GM12878 (cell line): ENCODE measurements around the gene SNHG17. TPM values are rescaled to one million over a fixed set of nuclear protein-coding genes. Genes with fewer than 3 reads are reported as not detected.

Source experiments
- ATAC-seq: fragments of 200-7000 bp; cut with Tn5 transposase; 3 replicates; pipeline ENCODE4 v1.9.1; 2020; ENCODE audit warnings: mild to moderate bottlenecking, moderate library complexity
- BruUV-seq: library from RNA; stranded (reverse); fragments of 400-500 nt; replicated peaks from 2 replicates; lab custom pipeline; 2021; lab: Mats Ljungman, UMichigan
- CTCF ChIA-PET: fragments of 300-600 bp; sonication (Branson Sonifier 250); formaldehyde crosslinking; extraction: SDS; loops from one replicate; lab custom pipeline; 2021; ENCODE audit warnings: inconsistent platforms; lab: Yijun Ruan, JAX
- POLR2A ChIA-PET: fragments of 350-600 bp; formaldehyde crosslinking; extraction: SDS; loops from one replicate; lab custom pipeline; 2021; ENCODE audit warnings: inconsistent platforms; lab: Charles Lee
- RAD21 ChIA-PET: fragments of 300-600 bp; sonication (Branson Sonifier 250); formaldehyde crosslinking; loops from one replicate; lab custom pipeline; 2023; ENCODE audit warnings: antibody characterized with exemption; ENCODE audit not compliant: unreplicated experiment; lab: Charles Lee
- SMC1A ChIA-PET: fragments of 300-600 bp; sonication (Branson Sonifier 250); formaldehyde crosslinking; loops from one replicate; lab custom pipeline; 2023; ENCODE audit not compliant: unreplicated experiment, uncharacterized antibody; lab: Charles Lee
- DNase-seq: peaks from one replicate; pipeline ENCODE4 v3.0.0-alpha.2; 2011; ENCODE audit warnings: low read depth, low spot score
- FAIRE-seq: peaks from 3 replicates; lab custom pipeline; 2011; peaks lifted over from hg19 to GRCh38; lab: Jason Lieb, UNC
- H2AFZ ChIP-seq: 2 replicates; pipeline ENCODE4 v1.6.0; 2011; ENCODE audit warnings: low read depth, low read length, control low read depth; ENCODE audit not compliant: control insufficient read depth
- H3K27ac ChIP-seq: 2 replicates; pipeline ENCODE4 v1.5.1; 2011; ENCODE audit warnings: control low read depth; ENCODE audit not compliant: control insufficient read depth, insufficient read depth
- H3K27me3 ChIP-seq, 2 experiments: replicated peaks in 1 of 2; 2 replicates each; pipeline versions ENCODE4 v1.6.0 to v1.6.1; 2011; ENCODE audit warnings: low read length in 1 of 2; ENCODE audit not compliant: control insufficient read depth in 2 of 2, insufficient read depth in 2 of 2
- H3K36me3 ChIP-seq, 2 experiments: 2 replicates each; pipeline ENCODE4 v1.5.1; 2011; ENCODE audit warnings: low read length in 1 of 2; ENCODE audit not compliant: control insufficient read depth in 2 of 2, insufficient read depth in 2 of 2
- H3K4me1 ChIP-seq: 2 replicates; pipeline ENCODE4 v1.6.1; 2011; ENCODE audit warnings: mild to moderate bottlenecking, low read length, moderate library complexity, mixed read lengths; ENCODE audit not compliant: control insufficient read depth, insufficient read depth
- H3K4me2 ChIP-seq: 2 replicates; pipeline ENCODE4 v1.6.0; 2011; ENCODE audit warnings: control low read depth; ENCODE audit not compliant: control insufficient read depth, insufficient read depth
- H3K4me3 ChIP-seq: fragments of 200-600 bp; sonication (generic); 2 replicates; pipeline ENCODE4 v1.5.1; 2016
- H3K79me2 ChIP-seq: 2 replicates; pipeline ENCODE4 v1.6.0; 2011; ENCODE audit warnings: low read length; ENCODE audit not compliant: control insufficient read depth, insufficient read depth
- H3K9ac ChIP-seq: 2 replicates; pipeline ENCODE4 v1.8.0; 2011; ENCODE audit warnings: low read length, control low read depth, mixed read lengths; ENCODE audit not compliant: control insufficient read depth, insufficient read depth
- H3K9me3 ChIP-seq: replicated peaks from 3 replicates; pipeline ENCODE4 v1.5.1; 2011; ENCODE audit warnings: mild to moderate bottlenecking, low read length; ENCODE audit not compliant: control insufficient read depth, insufficient read depth
- H4K20me1 ChIP-seq: 2 replicates; pipeline ENCODE4 v1.6.0; 2011; ENCODE audit not compliant: control insufficient read depth, insufficient read depth
- CHD2 ChIP-seq: IDR thresholded peaks from 2 replicates; pipeline ENCODE4 v1.6.1; 2011; ENCODE audit warnings: low read depth, low read length, improper control_type of control experiment, borderline replicate concordance
- POLR2A ChIP-seq: IDR thresholded peaks from 2 replicates; pipeline ENCODE4 v1.6.1; 2011; ENCODE audit warnings: low read depth, mild to moderate bottlenecking, low read length
- POLR2AphosphoS2 ChIP-seq: IDR thresholded peaks from 2 replicates; pipeline ENCODE4 v1.6.1; 2011; ENCODE audit warnings: low read depth, mild to moderate bottlenecking, low read length, improper control_type of control experiment, moderate library complexity
- POLR2AphosphoS5 ChIP-seq: IDR thresholded peaks from 2 replicates; pipeline ENCODE4 v1.6.1; 2011; ENCODE audit warnings: mild to moderate bottlenecking, low read length, inconsistent platforms
- RBBP5 ChIP-seq: fragments of 200-600 bp; sonication (generic); conservative IDR thresholded peaks from 2 replicates; pipeline ENCODE4 v1.6.1; 2016
- SIN3A ChIP-seq: IDR thresholded peaks from 2 replicates; pipeline ENCODE4 v1.6.1; 2012; ENCODE audit warnings: low read depth, low read length, improper control_type of control experiment
- ZNF207 ChIP-seq: fragments of 450-650 bp; IDR thresholded peaks from 2 replicates; pipeline ENCODE4 v1.6.1; 2014; ENCODE audit warnings: antibody characterized with exemption, mild to moderate bottlenecking, borderline replicate concordance
- ZNF24 ChIP-seq: fragments of 450-650 bp; IDR thresholded peaks from 2 replicates; pipeline ENCODE4 v1.6.1; 2017; ENCODE audit warnings: antibody characterized with exemption, mild to moderate bottlenecking
- WGBS: methylation state at CpG from one replicate; pipeline ENCODE4 v1.1.6; 2016; ENCODE audit warnings: low lambda C conversion rate; ENCODE audit not compliant: insufficient replicate concordance, insufficient coverage; ENCODE audit errors: missing lambda C conversion rate; 5-methylcytosine and 5-hydroxymethylcytosine counted together
- in situ Hi-C: fragments of 300-500 bp; cut with MboI; formaldehyde crosslinking; loops from 9 replicates; pipeline ENCODE4 v1.14.3; 2018; ENCODE audit warnings: mixed read lengths
- intact Hi-C: fragments of 100-400 bp; cut with micrococcal nuclease; formaldehyde crosslinking; loops from one replicate; pipeline ENCODE4 v1.14.2; 2022; ENCODE audit not compliant: unreplicated experiment
- polyA plus RNA-seq, 11 experiments: library from polyadenylated mRNA; depleted of rRNA in 4 of 11; unstranded in 6 of 11; stranded (reverse) in 5 of 11; fragments of >200 nt; fragmentation: Nextera tagmentation in 4 of 11; fragmentation: Illumina TruSeq in 1 of 11; extraction: Ambion mirVana in 4 of 11; extraction: Trizol in 1 of 11; gene quantifications; 1 replicate in 1 of 11; 2 replicates in 10 of 11; pipeline versions ENCODE4 v1.2.1 to v1.2.3, GENCODE V29; 2011 to 2016; ENCODE audit warnings: inconsistent platforms in 2 of 11, missing spikeins in 2 of 11, low read depth in 1 of 11
- total RNA-seq, 4 experiments: library from RNA; depleted of rRNA in 3 of 4; stranded (reverse); fragments of >200 nt in 3 of 4; fragmentation: Illumina TruSeq in 1 of 4; extraction: Trizol in 1 of 4; gene quantifications; 2 replicates each; pipeline versions ENCODE4 v1.2.1 to v1.2.3, GENCODE V29; 2013 to 2021
- TF ChIP-seq, protein P1 (sequence below): fragments of 450-650 bp; IDR thresholded peaks from 2 replicates; pipeline ENCODE4 v1.6.1; 2017; ENCODE audit warnings: mild to moderate bottlenecking, low read depth, inconsistent platforms; ENCODE audit not compliant: poor library complexity, severe bottlenecking

The SNHG17 gene
- total and polyA plus RNA-seq, 10 of the 15 experiments (the other 5 are each of a cell fraction or from before 2014, with no cell fraction given), result 20.8 to 63.0 (median 33.9) TPM

DNA sequence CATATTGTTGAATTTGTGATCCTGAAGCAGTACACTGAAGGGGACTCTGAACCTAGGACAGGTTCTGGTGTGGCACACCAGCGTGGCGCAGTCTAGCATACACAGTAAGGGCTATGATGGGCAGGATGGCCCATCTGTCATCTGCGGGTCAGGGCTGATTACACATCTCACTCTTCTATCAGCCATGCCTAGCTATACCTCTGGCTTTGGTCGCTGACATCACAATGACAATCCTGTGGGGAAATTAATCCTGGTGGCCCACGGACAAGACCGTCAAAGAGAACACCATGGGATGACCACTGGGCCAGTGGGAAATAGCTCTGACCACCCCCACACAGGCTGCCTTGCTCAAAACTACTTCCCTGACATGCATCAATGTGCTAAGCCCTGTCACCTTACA lies 2.8 kb downstream of the SNHG17 start:
- Histone ChIP-seq H2AFZ (no peak overlapping the region), H3K79me2 (peaks cover 67% of the 10 kb centered on the region), H3K9me3 (no peaks in the 10 kb centered on the region), H3K36me3 (peaks cover 35 to 47% of the 10 kb centered on the region in 2 experiments), H3K4me2 (peak overlapping the region; percentile 87), H4K20me1 (peaks cover 26% of the 10 kb centered on the region), H3K4me3 (peak overlapping the region; percentile 93), H3K9ac (peak overlapping the region; percentile 8; the same call in 1 of the 2 replicates), H3K4me1 (peaks cover 7% of the 10 kb centered on the region), H3K27ac (no peak overlapping the region), H3K27me3 (no peaks in the 10 kb centered on the region)
- WGBS, result 81% methylated on average over 6 of the region's 6 CpGs
- POLR2A ChIA-PET, result interaction anchor here (1.0 kb wide), 1 partner anchor 15 kb away, joined by 4 read pairs; no protein-coding TSS in a partner anchor
- in situ Hi-C loops (no loop called here), intact Hi-C loops (loop anchor here (1.0 kb wide), 1 partner anchor 8 kb away; no protein-coding TSS in a partner anchor)
- DNase-seq, result no peak
- no peak for ATAC-seq
- no TSS peak for BruUV-seq
- peak; percentile 47; the same call in 1 of the 2 replicates for TF ChIP-seq POLR2A
- TF ChIP-seq CHD2, result no peak
- TF ChIP-seq POLR2AphosphoS2, result peak; percentile 19; the same call in 1 of the 2 replicates
- TF ChIP-seq RBBP5, result no peak
- TF ChIP-seq SIN3A, result no peak
- TF ChIP-seq POLR2AphosphoS5, result peak; percentile 66; the same call in 1 of the 2 replicates
- TF ChIP-seq, protein P1, sequence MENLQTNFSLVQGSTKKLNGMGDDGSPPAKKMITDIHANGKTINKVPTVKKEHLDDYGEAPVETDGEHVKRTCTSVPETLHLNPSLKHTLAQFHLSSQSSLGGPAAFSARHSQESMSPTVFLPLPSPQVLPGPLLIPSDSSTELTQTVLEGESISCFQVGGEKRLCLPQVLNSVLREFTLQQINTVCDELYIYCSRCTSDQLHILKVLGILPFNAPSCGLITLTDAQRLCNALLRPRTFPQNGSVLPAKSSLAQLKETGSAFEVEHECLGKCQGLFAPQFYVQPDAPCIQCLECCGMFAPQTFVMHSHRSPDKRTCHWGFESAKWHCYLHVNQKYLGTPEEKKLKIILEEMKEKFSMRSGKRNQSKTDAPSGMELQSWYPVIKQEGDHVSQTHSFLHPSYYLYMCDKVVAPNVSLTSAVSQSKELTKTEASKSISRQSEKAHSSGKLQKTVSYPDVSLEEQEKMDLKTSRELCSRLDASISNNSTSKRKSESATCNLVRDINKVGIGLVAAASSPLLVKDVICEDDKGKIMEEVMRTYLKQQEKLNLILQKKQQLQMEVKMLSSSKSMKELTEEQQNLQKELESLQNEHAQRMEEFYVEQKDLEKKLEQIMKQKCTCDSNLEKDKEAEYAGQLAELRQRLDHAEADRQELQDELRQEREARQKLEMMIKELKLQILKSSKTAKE, result no peak
- TF ChIP-seq ZNF207, result no peak
- no peak for TF ChIP-seq ZNF24
- SMC1A ChIA-PET, result interaction anchor here (1.3 kb wide), 1 partner anchor 9 kb away, joined by 3 read pairs; no protein-coding TSS in a partner anchor
- CTCF ChIA-PET, result interaction anchor here (1.0 to 6.1 kb wide), 3 partner anchors 12 to 41 kb away, joined by 4 to 112 read pairs (median 6); partner anchors contain the start of gene RALGAPB
- FAIRE-seq, result no peak
- RAD21 ChIA-PET, result interaction anchor here (1.4 kb wide), 1 partner anchor 15 kb away, joined by 5 read pairs; no protein-coding TSS in a partner anchor
